ENCODE results near the gene ADISSP. TPM values are rescaled to one million over a fixed set of nuclear protein-coding genes. Genes with fewer than 3 reads are reported as not detected.

Gene ADISSP
- total RNA-seq, 1 experiment from 2014 or later: 99.4 TPM

DNA sequence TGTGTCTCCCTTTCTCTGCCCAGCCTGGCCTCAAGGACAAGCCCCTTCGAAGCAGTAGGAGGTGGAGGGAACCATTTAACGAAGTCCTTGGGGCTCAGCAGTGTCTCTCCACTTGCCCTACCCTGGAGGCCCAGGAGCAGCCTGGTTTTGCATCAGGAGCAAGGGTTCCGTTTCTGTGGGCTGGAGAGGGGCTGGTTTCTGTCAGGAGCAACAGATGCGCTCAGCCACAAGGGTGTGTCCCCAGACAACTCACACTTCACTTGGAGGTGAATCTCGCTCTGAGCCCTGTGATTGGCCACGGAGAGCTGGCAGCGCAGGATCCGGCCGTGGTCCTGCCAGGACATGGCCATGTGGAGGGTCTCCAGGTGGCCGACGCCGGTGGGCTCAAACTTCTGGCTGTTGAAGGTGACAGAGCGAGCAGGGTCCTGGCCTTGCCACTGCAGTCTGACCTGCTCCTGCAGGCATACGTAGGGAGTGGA lies 62.0 kb downstream of the ADISSP start:
- Histone ChIP-seq H3K36me3 (ENCODE audit: control insufficient read depth in 1 of 2, insufficient read depth in 2 of 2, low read length in 2 of 2) (no peaks in the 10 kb centered on the region), H4K20me1 (ENCODE audit: insufficient read depth) (no peaks in the 10 kb centered on the region), H3K4me1 (ENCODE audit: control insufficient read depth in 1 of 2, insufficient read depth in 2 of 2, low read length in 2 of 2) (peaks cover 0 to 10% of the 10 kb centered on the region in 2 experiments; a peak in 3 of 4 replicates), H3K9me2 (ENCODE audit: insufficient read depth) (no peaks in the 10 kb centered on the region), H3K9me3 (ENCODE audit: control insufficient read depth in 1 of 2, insufficient read depth in 1 of 2, low read depth in 1 of 2, low read length in 2 of 2) (no peaks in the 10 kb centered on the region), H3K79me2 (ENCODE audit: insufficient read depth, low read length) (no peaks in the 10 kb centered on the region), H3K4me2 (ENCODE audit: low read length) (no peak overlapping the region), H2AFZ (ENCODE audit: low read depth, low read length, poor library complexity, severe bottlenecking) (no peak overlapping the region), H3K4me3 (replicated peaks in 1 of 2; ENCODE audit: low read depth in 1 of 2, low read length in 2 of 2) (no peak overlapping the region), H3K27ac (ENCODE audit: low read depth, low read length) (no peak overlapping the region), H3K27me3 (ENCODE audit: insufficient read depth, low read length) (no peaks in the 10 kb centered on the region), H3K9ac (ENCODE audit: low read length) (no peak overlapping the region)
- DNase-seq (ENCODE audit: low read depth, low spot score) (no peak), ATAC-seq (no peak)
- BruUV-seq (replicated peaks): no TSS peak
- intact Hi-C loops (cut with micrococcal nuclease): no loop called here
- ChIA-PET RAD21 (ENCODE audit: low non-redundant PET in 1 of 2, low total read pairs in 2 of 2, uncharacterized antibody in 2 of 2, unreplicated experiment in 2 of 2) (no interaction called here), POLR2A (no interaction called here), CTCF (no interaction called here)
- no peak for TF ChIP-seq ATF3 (IDR thresholded peaks at IDR 0.05)
- TF ChIP-seq SIN3A (IDR thresholded peaks at IDR 0.05; ENCODE audit: low read depth): no peak
- TF ChIP-seq REST (IDR thresholded peaks at IDR 0.05; ENCODE audit: low read depth): no peak
- TF ChIP-seq JUND (IDR thresholded peaks at IDR 0.05): no peak
- no peak for TF ChIP-seq CBX3 (IDR thresholded peaks at IDR 0.05; ENCODE audit: low read depth)
- no peak for TF ChIP-seq FOSL1 (IDR thresholded peaks at IDR 0.05; ENCODE audit: low read depth)
- no peak for TF ChIP-seq EZH2phosphoT487 (IDR thresholded peaks at IDR 0.05; ENCODE audit: borderline replicate concordance)
- TF ChIP-seq EGR1 (IDR thresholded peaks at IDR 0.05; ENCODE audit: low read depth): no peak
- TF ChIP-seq TCF7L2 (IDR thresholded peaks at IDR 0.05; ENCODE audit: borderline replicate concordance, extremely low read depth, insufficient read depth, insufficient read length): no peak
- TF ChIP-seq EZH2 (IDR thresholded peaks at IDR 0.05): no peak
- no peak for TF ChIP-seq YY1 (IDR thresholded peaks at IDR 0.05; ENCODE audit: extremely low read depth, insufficient replicate concordance, low read depth, low read length)
- no peak for TF ChIP-seq ELF1 (IDR thresholded peaks at IDR 0.05; ENCODE audit: borderline replicate concordance, low read depth)

Measured in HCT116 (cell line).